Glutamatergic neuron (in vitro differentiated cells): ENCODE results near the gene CCSAP. TPM values are rescaled to one million over a fixed set of nuclear protein-coding genes. Genes with fewer than 3 reads are reported as not detected.

Experiments
- DNase-seq: peaks from one replicate; pipeline ENCODE4 v3.0.0; 2022
- H3K27ac Mint-ChIP-seq: one replicate; pipeline ENCODE4 v1.8.0; 2020; ENCODE audit warnings: mild to moderate bottlenecking, mixed read lengths, inconsistent platforms; ENCODE audit not compliant: unreplicated experiment
- H3K27me3 Mint-ChIP-seq: one replicate; pipeline ENCODE4 v1.8.0; 2020; ENCODE audit warnings: mild to moderate bottlenecking, moderate library complexity, mixed read lengths, inconsistent platforms; ENCODE audit not compliant: unreplicated experiment
- H3K36me3 Mint-ChIP-seq: one replicate; pipeline ENCODE4 v1.8.0; 2020; ENCODE audit warnings: mild to moderate bottlenecking, mixed read lengths, inconsistent platforms; ENCODE audit not compliant: unreplicated experiment
- H3K4me1 Mint-ChIP-seq: one replicate; pipeline ENCODE4 v1.8.0; 2020; ENCODE audit warnings: mild to moderate bottlenecking, low read depth, mixed read lengths, inconsistent platforms; ENCODE audit not compliant: unreplicated experiment
- H3K4me3 Mint-ChIP-seq: one replicate; pipeline ENCODE4 v1.8.0; 2020; ENCODE audit warnings: mild to moderate bottlenecking, mixed read lengths, inconsistent platforms; ENCODE audit not compliant: unreplicated experiment
- H3K9me3 Mint-ChIP-seq: one replicate; pipeline ENCODE4 v1.8.0; 2020; ENCODE audit warnings: mild to moderate bottlenecking, moderate library complexity, mixed read lengths, inconsistent platforms; ENCODE audit not compliant: unreplicated experiment
- CTCF ChIP-seq: fragments of 200-600 bp; sonication (generic); IDR thresholded peaks from one replicate; pipeline ENCODE4 v1.5.0; 2021; ENCODE audit not compliant: partially characterized antibody, unreplicated experiment
- total RNA-seq: library from RNA; stranded (reverse); fragmentation: NEBNext Ultra II Directional; extraction: Animal tissue kit (Norgen Biotek cat#: 25700); gene quantifications from one replicate; pipeline ENCODE4 v1.2.1, GENCODE V29; 2021; ENCODE audit not compliant: unreplicated experiment

CCSAP gene
- total RNA-seq, 1 donor from 2014 or later, result 18.5 TPM

- peaks cover under 1% of the 10 kb centered on the region for H3K9me3 Mint-ChIP-seq
- H3K4me1 Mint-ChIP-seq, result no peaks in the 10 kb centered on the region
- no peaks in the 10 kb centered on the region for H3K36me3 Mint-ChIP-seq
- peaks cover 2% of the 10 kb centered on the region for H3K27me3 Mint-ChIP-seq
- TF ChIP-seq CTCF, result no peak
- H3K4me3 Mint-ChIP-seq, result no peak overlapping the region
- DNase-seq, result no peak
- H3K27ac Mint-ChIP-seq, result no peak overlapping the region
Measured at GRCh38 chr1:229355661-229356060, 12.8 kb upstream of the CCSAP start.

GRCh38 chr1:229354226-229354625, 11.4 kb upstream of the CCSAP start:
- H3K9me3 Mint-ChIP-seq, result no peaks in the 10 kb centered on the region
- no peaks in the 10 kb centered on the region for H3K4me1 Mint-ChIP-seq
- no peaks in the 10 kb centered on the region for H3K36me3 Mint-ChIP-seq
- DNase-seq, result no peak
- H3K27ac Mint-ChIP-seq, result no peak overlapping the region
- TF ChIP-seq CTCF, result no peak
- peaks cover 2% of the 10 kb centered on the region for H3K27me3 Mint-ChIP-seq
- no peak overlapping the region for H3K4me3 Mint-ChIP-seq

GRCh38 chr1:229352975-229353374, 10.1 kb upstream of the CCSAP start:
- Mint-ChIP-seq H3K27ac (no peak overlapping the region), H3K4me3 (no peak overlapping the region), H3K4me1 (no peaks in the 10 kb centered on the region), H3K36me3 (no peaks in the 10 kb centered on the region), H3K9me3 (no peaks in the 10 kb centered on the region), H3K27me3 (no peaks in the 10 kb centered on the region)
- TF ChIP-seq CTCF, result no peak
- DNase-seq, result no peak

GRCh38 chr1:229349463-229350385, 6.9 kb upstream of the CCSAP start:
- TF ChIP-seq CTCF, result no peak
- no peak overlapping the region for H3K27ac Mint-ChIP-seq
- no peak overlapping the region for H3K4me3 Mint-ChIP-seq
- no peaks in the 10 kb centered on the region for H3K36me3 Mint-ChIP-seq
- DNase-seq, result no peak
- peaks cover 3% of the 10 kb centered on the region for H3K9me3 Mint-ChIP-seq
- peaks cover 6% of the 10 kb centered on the region for H3K27me3 Mint-ChIP-seq
- H3K4me1 Mint-ChIP-seq, result no peaks in the 10 kb centered on the region

- no peaks in the 10 kb centered on the region for H3K36me3 Mint-ChIP-seq
- H3K4me3 Mint-ChIP-seq, result no peak overlapping the region
- H3K9me3 Mint-ChIP-seq, result peaks cover 8% of the 10 kb centered on the region
- no peak for DNase-seq
- no peak for TF ChIP-seq CTCF
- H3K27me3 Mint-ChIP-seq, result peaks cover 11% of the 10 kb centered on the region
- H3K4me1 Mint-ChIP-seq, result no peaks in the 10 kb centered on the region
- no peak overlapping the region for H3K27ac Mint-ChIP-seq
Measured at GRCh38 chr1:229347528-229347927, 4.7 kb upstream of the CCSAP start.
